GM10266 (cell line): Measurements from ENCODE around the gene CYREN.

Source experiments
- DNase-seq: peaks from one replicate; pipeline ENCODE4 v3.0.0; 2012; ENCODE audit errors: extremely low spot score
- CTCF ChIP-seq: IDR thresholded peaks from 2 replicates; pipeline ENCODE4 v1.5.1; 2012; ENCODE audit warnings: mild to moderate bottlenecking, low read depth; ENCODE audit not compliant: control insufficient read depth, insufficient read depth; ENCODE audit errors: missing control alignments

Gene CYREN

GRCh38 chr7:135195156-135195555 is 24.6 kb upstream of the CYREN start:
- no peak for TF ChIP-seq CTCF
- DNase-seq, result no peak

GRCh38 chr7:135194494-135195095 is 24.1 kb upstream of the CYREN start:
- no peak for TF ChIP-seq CTCF
- DNase-seq, result no peak

GRCh38 chr7:135193615-135194081 is 23.1 kb upstream of the CYREN start:
- no peak for TF ChIP-seq CTCF
- DNase-seq, result no peak

GRCh38 chr7:135192914-135193536 is 22.5 kb upstream of the CYREN start:
- no peak for DNase-seq
- TF ChIP-seq CTCF, result no peak

GRCh38 chr7:135190703-135191102 is 20.2 kb upstream of the CYREN start:
- no peak for DNase-seq
- no peak for TF ChIP-seq CTCF

GRCh38 chr7:135189961-135190360 is 19.5 kb upstream of the CYREN start:
- DNase-seq, result no peak
- no peak for TF ChIP-seq CTCF

- TF ChIP-seq CTCF, result no peak
- no peak for DNase-seq
Measured at GRCh38 chr7:135189221-135189662, 18.7 kb upstream of the CYREN start.
